Ectodermal cell (in vitro differentiated cells): Measurements from ENCODE around the gene RTN4RL1. TPM values are rescaled to one million over a fixed set of nuclear protein-coding genes. Genes with fewer than 3 reads are reported as not detected.

Source experiments
- H3K27ac ChIP-seq: 2 replicates; pipeline ENCODE4 v1.7.0; 2013; ENCODE audit warnings: mild to moderate bottlenecking, low read depth, low read length; ENCODE audit not compliant: insufficient read depth, poor library complexity, severe bottlenecking
- H3K27me3 ChIP-seq: 2 replicates; pipeline ENCODE4 v1.7.0; 2013; ENCODE audit warnings: mild to moderate bottlenecking, low read length; ENCODE audit not compliant: insufficient read depth, control insufficient read depth, poor library complexity, severe bottlenecking
- H3K36me3 ChIP-seq: one replicate; pipeline ENCODE4 v1.7.0; 2013; ENCODE audit warnings: low read length; ENCODE audit not compliant: control insufficient read depth, insufficient read depth
- H3K4me1 ChIP-seq: one replicate; pipeline ENCODE4 v1.7.0; 2013; ENCODE audit warnings: low read length; ENCODE audit not compliant: control insufficient read depth, insufficient read depth
- H3K4me3 ChIP-seq: 2 replicates; pipeline ENCODE4 v1.7.0; 2013; ENCODE audit warnings: low read depth, low read length, control low read depth; ENCODE audit not compliant: insufficient read depth
- H3K9me3 ChIP-seq: 2 replicates; pipeline ENCODE4 v1.7.0; 2013; ENCODE audit warnings: mild to moderate bottlenecking, low read length, moderate library complexity; ENCODE audit not compliant: control insufficient read depth
- WGBS, 2 experiments: methylation state at CpG; one replicate each; pipeline ENCODE4 v1.1.7; 2013; ENCODE audit warnings: missing lambda C conversion rate in 2 of 2; 5-methylcytosine and 5-hydroxymethylcytosine counted together
- polyA plus RNA-seq, 4 experiments: library from polyadenylated mRNA; stranded (reverse); fragments of 50-300 nt; gene quantifications; one replicate each; pipeline ENCODE4 v1.2.3, GENCODE V29; 2013

The RTN4RL1 gene
- 10.9 TPM for polyA plus RNA-seq (2013, experiment 1 of 4)
- 12.4 TPM for polyA plus RNA-seq (2013, experiment 2 of 4)
- 6.5 TPM for polyA plus RNA-seq (2013, experiment 3 of 4)
- 7.7 TPM for polyA plus RNA-seq (2013, experiment 4 of 4)

GRCh38 chr17:2025220-2025621 is at the start of gene RTN4RL1:
Gene RTN4RL1, minus strand, starts transcription at chr17:2025334. Its CDS starts 469 bp downstream, at chr17:2024865.
- Histone ChIP-seq H3K27ac (no peak within 1 kb of the TSS), H3K4me3 (peak within 1 kb of the TSS; percentile 58), H3K27me3 (peaks cover 74% of the 10 kb centered on the region), H3K36me3 (no peaks in the 10 kb centered on the region), H3K9me3 (no peaks in the 10 kb centered on the region), H3K4me1 (peaks cover 21% of the 10 kb centered on the region)
- WGBS, 2 experiments = 0% methylated on average over 47 of the region's 47 CpGs

GRCh38 chr17:2074919-2075318 is 49.8 kb upstream of the RTN4RL1 start:
- H3K4me1 ChIP-seq = peaks cover 10% of the 10 kb centered on the region
- H3K36me3 ChIP-seq = peaks cover 12% of the 10 kb centered on the region
- H3K27ac ChIP-seq = no peak overlapping the region
- H3K4me3 ChIP-seq = no peak overlapping the region
- H3K27me3 ChIP-seq = no peaks in the 10 kb centered on the region
- WGBS, 2 experiments = 80 to 85% methylated on average over 10 of the region's 10 CpGs
- H3K9me3 ChIP-seq = no peaks in the 10 kb centered on the region

GRCh38 chr17:2071455-2072281 is 46.5 kb upstream of the RTN4RL1 start:
- Histone ChIP-seq H3K9me3 (no peaks in the 10 kb centered on the region), H3K27me3 (no peaks in the 10 kb centered on the region), H3K27ac (no peak overlapping the region), H3K36me3 (peaks cover 3% of the 10 kb centered on the region), H3K4me1 (peaks cover 14% of the 10 kb centered on the region), H3K4me3 (no peak overlapping the region)
- 93 to 96% methylated on average over 31 of the region's 31 CpGs for WGBS, 2 experiments

GRCh38 chr17:2071024-2071385 is 45.9 kb upstream of the RTN4RL1 start:
- Histone ChIP-seq H3K4me3 (no peak overlapping the region), H3K27ac (no peak overlapping the region), H3K36me3 (peaks cover 3% of the 10 kb centered on the region), H3K27me3 (no peaks in the 10 kb centered on the region), H3K4me1 (peaks cover 12% of the 10 kb centered on the region), H3K9me3 (no peaks in the 10 kb centered on the region)
- WGBS, 2 experiments = 91 to 93% methylated on average over 6 of the region's 6 CpGs

- 89 to 90% methylated on average over 13 of the region's 13 CpGs for WGBS, 2 experiments
- H3K9me3 ChIP-seq = no peaks in the 10 kb centered on the region
- no peak overlapping the region for H3K27ac ChIP-seq
- H3K36me3 ChIP-seq = peaks cover 7% of the 10 kb centered on the region
- no peak overlapping the region for H3K4me3 ChIP-seq
- peaks cover 6% of the 10 kb centered on the region for H3K4me1 ChIP-seq
- H3K27me3 ChIP-seq = no peaks in the 10 kb centered on the region
Measured at GRCh38 chr17:2070241-2071023, 45.3 kb upstream of the RTN4RL1 start.

GRCh38 chr17:2068519-2069051 is 43.5 kb upstream of the RTN4RL1 start:
- Histone ChIP-seq H3K4me3 (no peak overlapping the region), H3K4me1 (peaks cover 4% of the 10 kb centered on the region), H3K27ac (no peak overlapping the region)

GRCh38 chr17:2068031-2068518 is 42.9 kb upstream of the RTN4RL1 start:
- H3K4me3 ChIP-seq = no peak overlapping the region
- H3K4me1 ChIP-seq = peaks cover 4% of the 10 kb centered on the region
- peaks cover 15% of the 10 kb centered on the region for H3K36me3 ChIP-seq
- WGBS, 2 experiments = 92 to 93% methylated on average over 6 of the region's 6 CpGs
- H3K9me3 ChIP-seq = no peaks in the 10 kb centered on the region
- H3K27ac ChIP-seq = no peak overlapping the region
- no peaks in the 10 kb centered on the region for H3K27me3 ChIP-seq

More at GRCh38 chr17:2068519-2069051, 43.5 kb upstream of the RTN4RL1 start:
- Histone ChIP-seq H3K36me3 (peaks cover 15% of the 10 kb centered on the region), H3K27me3 (no peaks in the 10 kb centered on the region), H3K9me3 (no peaks in the 10 kb centered on the region)
- 92 to 94% methylated on average over 15 of the region's 15 CpGs for WGBS, 2 experiments

- Histone ChIP-seq H3K4me3 (no peak overlapping the region), H3K9me3 (no peaks in the 10 kb centered on the region), H3K27ac (no peak overlapping the region), H3K27me3 (no peaks in the 10 kb centered on the region), H3K4me1 (peaks cover 4% of the 10 kb centered on the region), H3K36me3 (peaks cover 15% of the 10 kb centered on the region)
- WGBS, 2 experiments = 85 to 87% methylated on average over 5 of the region's 5 CpGs
Measured at GRCh38 chr17:2067608-2068024, 42.5 kb upstream of the RTN4RL1 start.

- Histone ChIP-seq H3K27ac (no peak overlapping the region), H3K27me3 (no peaks in the 10 kb centered on the region), H3K4me3 (no peak overlapping the region), H3K4me1 (peaks cover 4% of the 10 kb centered on the region), H3K36me3 (peaks cover 15% of the 10 kb centered on the region), H3K9me3 (no peaks in the 10 kb centered on the region)
- 92 to 93% methylated on average over 14 of the region's 14 CpGs for whole genome bisulfite sequencing, 2 experiments
Measured at GRCh38 chr17:2067048-2067561, 42.0 kb upstream of the RTN4RL1 start.
